GM19328 (cell line): ENCODE data around the gene RNF11.
"Not testable (repeated sequence)": the region's sequence is repeated elsewhere in the genome, so short reads cannot be mapped to it uniquely, and the experiment has no call there.

ENCODE experiments used
- ATAC-seq: cut with Tn5 transposase; IDR thresholded peaks from one replicate; pipeline ENCODE4 v1.9.1; 2021; ENCODE audit warnings: mild to moderate bottlenecking, moderate library complexity; ENCODE audit not compliant: unreplicated experiment

The RNF11 gene

GRCh38 chr1:51235673-51236530, at the start of gene RNF11:
RNF11 (plus strand) TSS chr1:51236273; CDS start chr1:51236757, 484 bp downstream.
- peak; percentile 83 for ATAC-seq

- no peak for ATAC-seq
These were observed 47.8 kb upstream of the RNF11 start for GRCh38 chr1:51188230-51188629.

GRCh38 chr1:51189421-51190073, 46.5 kb upstream of the RNF11 start:
- ATAC-seq = no peak

- ATAC-seq = no peak
These were observed 45.1 kb upstream of the RNF11 start for GRCh38 chr1:51190961-51191360.

GRCh38 chr1:51192213-51192843, 43.7 kb upstream of the RNF11 start:
- ATAC-seq = no peak

- ATAC-seq = no peak
These were observed 42.5 kb upstream of the RNF11 start for GRCh38 chr1:51193564-51193963.

GRCh38 chr1:51203121-51203873, 32.8 kb upstream of the RNF11 start:
- no peak for ATAC-seq

- no peak for ATAC-seq
These were observed 32.2 kb upstream of the RNF11 start for GRCh38 chr1:51203874-51204245.

GRCh38 chr1:51210055-51210454, 26.0 kb upstream of the RNF11 start:
- ATAC-seq = no peak

GRCh38 chr1:51210676-51211075, 25.4 kb upstream of the RNF11 start:
- no peak for ATAC-seq

GRCh38 chr1:51214615-51215131, 21.4 kb upstream of the RNF11 start:
- no peak for ATAC-seq

GRCh38 chr1:51215169-51215568, 20.9 kb upstream of the RNF11 start:
- no peak for ATAC-seq

- no peak for ATAC-seq
These were observed 19.4 kb upstream of the RNF11 start for GRCh38 chr1:51216631-51217030.

- no peak for ATAC-seq
These were observed 19.0 kb upstream of the RNF11 start for GRCh38 chr1:51217101-51217500.

GRCh38 chr1:51218570-51218969, 17.5 kb upstream of the RNF11 start:
- ATAC-seq = no peak

GRCh38 chr1:51219022-51219421, 17.1 kb upstream of the RNF11 start:
- no peak for ATAC-seq

GRCh38 chr1:51221529-51221928, 14.5 kb upstream of the RNF11 start:
- ATAC-seq = not testable (repeated sequence)

GRCh38 chr1:51222136-51222787, 13.8 kb upstream of the RNF11 start:
- ATAC-seq = no peak

- ATAC-seq = no peak
These were observed 13.3 kb upstream of the RNF11 start for GRCh38 chr1:51222809-51223208.

- no peak for ATAC-seq
These were observed 11.8 kb upstream of the RNF11 start for GRCh38 chr1:51224255-51224654.
